HEK293 (cell line): ENCODE results near the gene KBTBD8.

Experiments
- CTCF ChIP-seq: fragments of 450-650 bp; formaldehyde crosslinking; IDR thresholded peaks from 2 replicates; pipeline ENCODE4 v1.5.1; 2016; ENCODE audit warnings: missing biosample characterization, missing genetic modification characterization
- ELK4 ChIP-seq: IDR thresholded peaks from 2 replicates; pipeline ENCODE4 v1.6.1; 2011; ENCODE audit warnings: mild to moderate bottlenecking, low read depth, low read length, borderline replicate concordance
- KLF9 ChIP-seq: fragments of 450-650 bp; formaldehyde crosslinking; IDR thresholded peaks from 2 replicates; pipeline ENCODE4 v1.5.1; 2016; ENCODE audit warnings: missing biosample characterization, missing genetic modification characterization, low read depth
- REST ChIP-seq: fragments of 450-650 bp; formaldehyde crosslinking; IDR thresholded peaks from 2 replicates; pipeline ENCODE4 v1.5.1; 2016; ENCODE audit warnings: missing biosample characterization, missing genetic modification characterization
- ZBTB44 ChIP-seq: fragments of 450-650 bp; IDR thresholded peaks from 2 replicates; pipeline ENCODE4 v1.5.1; 2018; ENCODE audit warnings: missing biosample characterization, mild to moderate bottlenecking, missing genetic modification characterization
- ZNF274 ChIP-seq, 2 experiments: fragments of 200-500 bp in 1 of 2; fragments of 450-650 bp in 1 of 2; sonication (Bioruptor generic) in 1 of 2; formaldehyde crosslinking in 1 of 2; IDR thresholded peaks; 2 replicates each; pipeline versions ENCODE4 v1.5.1 to v1.6.1; 2014 to 2016; ENCODE audit warnings: borderline replicate concordance in 1 of 2, inconsistent platforms in 1 of 2, low read length in 1 of 2, missing biosample characterization in 1 of 2, missing genetic modification characterization in 1 of 2
- ZSCAN30 ChIP-seq: fragments of 450-650 bp; IDR thresholded peaks from 2 replicates; pipeline ENCODE4 v1.5.1; 2018; ENCODE audit warnings: missing biosample characterization, mild to moderate bottlenecking, missing genetic modification characterization, moderate library complexity

DNA sequence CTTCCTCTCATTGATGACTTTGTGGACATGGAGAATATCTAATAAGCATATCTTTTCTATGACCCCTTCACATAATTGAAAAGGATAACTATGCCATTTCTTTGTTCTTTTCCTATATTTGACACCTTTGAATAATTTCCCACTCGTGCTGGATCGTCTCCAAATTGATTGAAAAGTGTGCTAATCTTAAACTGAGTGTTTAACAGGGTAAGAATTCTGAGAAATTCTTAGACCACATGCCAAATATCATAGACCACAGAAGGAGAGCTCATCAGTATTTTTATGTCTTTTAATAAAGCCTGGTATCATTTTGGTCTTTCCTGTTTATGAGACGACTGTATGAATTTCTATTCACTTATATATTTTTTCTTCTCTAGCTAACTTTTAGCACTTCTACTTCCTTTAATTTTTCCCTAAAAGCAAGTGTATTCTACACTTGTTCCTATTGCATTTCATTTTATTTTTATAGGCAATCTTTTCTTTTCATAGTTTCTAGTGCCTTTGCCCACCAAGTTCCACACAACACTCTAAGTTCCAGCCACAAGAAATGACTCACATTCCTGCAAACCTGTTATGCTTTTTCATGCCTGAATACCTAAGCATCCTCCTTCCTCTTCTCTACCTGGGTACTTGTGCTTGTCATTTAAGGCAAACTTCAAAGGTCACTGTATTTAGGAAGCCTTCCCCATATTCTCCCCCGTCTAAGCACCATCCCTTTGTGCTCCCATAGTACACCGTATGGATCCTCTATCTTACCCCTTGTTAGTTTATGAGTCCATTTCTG lies 30.1 kb downstream of the KBTBD8 start:
- no peak for TF ChIP-seq CTCF (tag by site-specific recombination)
- no peak for TF ChIP-seq REST
- no peak for TF ChIP-seq ZNF274 (IDR thresholded peaks at IDR 0.05; ENCODE audit: low read length)
- no peak for TF ChIP-seq ZNF274 (tag by site-specific recombination; IDR thresholded peaks at IDR 0.05; ENCODE audit: borderline replicate concordance)
- TF ChIP-seq ELK4, result no peak
- no peak for TF ChIP-seq ZBTB44
- no peak for TF ChIP-seq KLF9
- no peak for TF ChIP-seq ZSCAN30 (tag by site-specific recombination)
